ENCODE results near the gene CYP51A1. TPM values are rescaled to one million over a fixed set of nuclear protein-coding genes. Genes with fewer than 3 reads are reported as not detected.

CYP51A1 gene
- polyA plus RNA-seq, 1 donor from 2014 or later: 137 TPM

DNA sequence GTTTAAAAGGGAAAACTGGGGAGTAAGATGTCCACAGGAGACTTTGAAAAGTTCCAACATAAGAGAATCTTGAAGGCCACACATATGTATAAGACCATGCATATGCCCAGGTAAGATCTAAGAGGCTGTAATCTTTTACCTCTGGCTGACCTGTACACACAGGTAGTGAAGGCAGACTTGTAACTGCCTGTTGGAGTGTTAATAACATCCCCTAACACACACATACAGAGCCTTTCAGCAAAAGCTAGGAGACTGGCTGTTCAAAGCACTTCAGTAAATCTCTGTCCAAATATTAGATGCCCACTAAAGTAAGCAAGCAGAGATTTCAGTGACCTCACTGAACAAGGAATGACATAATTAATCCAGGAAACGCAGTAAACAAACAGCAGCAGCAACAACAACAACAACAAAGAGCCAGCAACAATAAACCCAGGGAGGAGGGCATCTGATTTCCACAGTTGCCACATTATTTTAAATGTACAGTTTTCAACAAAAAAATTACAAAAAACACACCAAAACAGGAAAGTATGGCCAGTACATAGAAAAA lies 15.0 kb downstream of the CYP51A1 start:
- Histone ChIP-seq H3K9me2 (ENCODE audit: insufficient read depth, low read length) (no peaks in the 10 kb centered on the region), H3K9me3 (ENCODE audit: low read length) (no peaks in the 10 kb centered on the region), H2AFZ (ENCODE audit: low read depth, low read length) (no peak overlapping the region), H4K20me1 (ENCODE audit: insufficient read depth) (no peaks in the 10 kb centered on the region), H3K36me3 (ENCODE audit: insufficient read depth, low read length) (peaks cover 34% of the 10 kb centered on the region), H3K9ac (ENCODE audit: low read length) (no peak overlapping the region), H3K79me2 (replicated peaks; ENCODE audit: insufficient read depth, low read length) (peaks cover 47% of the 10 kb centered on the region), H3F3A (ENCODE audit: insufficient read depth, low read length, poor library complexity, severe bottlenecking) (no peaks in the 10 kb centered on the region), H3K27ac (ENCODE audit: low read length) (no peak overlapping the region), H3K4me2 (ENCODE audit: low read length) (no peak overlapping the region), H3K4me3 (ENCODE audit: low read length) (no peak overlapping the region), H3K27me3 (ENCODE audit: insufficient read depth, low read depth, low read length) (no peaks in the 10 kb centered on the region)
- TF ChIP-seq EP300 (conservative IDR thresholded peaks at IDR 0.05; ENCODE audit: poor library complexity, severe bottlenecking) (no peak), RAD21 (conservative IDR thresholded peaks at IDR 0.05) (no peak), POLR2AphosphoS5 (IDR thresholded peaks at IDR 0.05) (no peak), SMC3 (conservative IDR thresholded peaks at IDR 0.05; ENCODE audit: poor library complexity) (no peak), MXI1 (conservative IDR thresholded peaks at IDR 0.05; ENCODE audit: poor library complexity, severe bottlenecking) (no peak), EZH2 (IDR thresholded peaks at IDR 0.05; ENCODE audit: borderline replicate concordance, insufficient read depth, low read length, poor library complexity, severe bottlenecking) (no peak), TAF1 (IDR thresholded peaks at IDR 0.05; ENCODE audit: low read depth) (no peak)
- TF ChIP-seq, protein P1, sequence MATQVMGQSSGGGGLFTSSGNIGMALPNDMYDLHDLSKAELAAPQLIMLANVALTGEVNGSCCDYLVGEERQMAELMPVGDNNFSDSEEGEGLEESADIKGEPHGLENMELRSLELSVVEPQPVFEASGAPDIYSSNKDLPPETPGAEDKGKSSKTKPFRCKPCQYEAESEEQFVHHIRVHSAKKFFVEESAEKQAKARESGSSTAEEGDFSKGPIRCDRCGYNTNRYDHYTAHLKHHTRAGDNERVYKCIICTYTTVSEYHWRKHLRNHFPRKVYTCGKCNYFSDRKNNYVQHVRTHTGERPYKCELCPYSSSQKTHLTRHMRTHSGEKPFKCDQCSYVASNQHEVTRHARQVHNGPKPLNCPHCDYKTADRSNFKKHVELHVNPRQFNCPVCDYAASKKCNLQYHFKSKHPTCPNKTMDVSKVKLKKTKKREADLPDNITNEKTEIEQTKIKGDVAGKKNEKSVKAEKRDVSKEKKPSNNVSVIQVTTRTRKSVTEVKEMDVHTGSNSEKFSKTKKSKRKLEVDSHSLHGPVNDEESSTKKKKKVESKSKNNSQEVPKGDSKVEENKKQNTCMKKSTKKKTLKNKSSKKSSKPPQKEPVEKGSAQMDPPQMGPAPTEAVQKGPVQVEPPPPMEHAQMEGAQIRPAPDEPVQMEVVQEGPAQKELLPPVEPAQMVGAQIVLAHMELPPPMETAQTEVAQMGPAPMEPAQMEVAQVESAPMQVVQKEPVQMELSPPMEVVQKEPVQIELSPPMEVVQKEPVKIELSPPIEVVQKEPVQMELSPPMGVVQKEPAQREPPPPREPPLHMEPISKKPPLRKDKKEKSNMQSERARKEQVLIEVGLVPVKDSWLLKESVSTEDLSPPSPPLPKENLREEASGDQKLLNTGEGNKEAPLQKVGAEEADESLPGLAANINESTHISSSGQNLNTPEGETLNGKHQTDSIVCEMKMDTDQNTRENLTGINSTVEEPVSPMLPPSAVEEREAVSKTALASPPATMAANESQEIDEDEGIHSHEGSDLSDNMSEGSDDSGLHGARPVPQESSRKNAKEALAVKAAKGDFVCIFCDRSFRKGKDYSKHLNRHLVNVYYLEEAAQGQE (IDR thresholded peaks at IDR 0.05; ENCODE audit: borderline replicate concordance): no peak
- TF ChIP-seq, protein P2, sequence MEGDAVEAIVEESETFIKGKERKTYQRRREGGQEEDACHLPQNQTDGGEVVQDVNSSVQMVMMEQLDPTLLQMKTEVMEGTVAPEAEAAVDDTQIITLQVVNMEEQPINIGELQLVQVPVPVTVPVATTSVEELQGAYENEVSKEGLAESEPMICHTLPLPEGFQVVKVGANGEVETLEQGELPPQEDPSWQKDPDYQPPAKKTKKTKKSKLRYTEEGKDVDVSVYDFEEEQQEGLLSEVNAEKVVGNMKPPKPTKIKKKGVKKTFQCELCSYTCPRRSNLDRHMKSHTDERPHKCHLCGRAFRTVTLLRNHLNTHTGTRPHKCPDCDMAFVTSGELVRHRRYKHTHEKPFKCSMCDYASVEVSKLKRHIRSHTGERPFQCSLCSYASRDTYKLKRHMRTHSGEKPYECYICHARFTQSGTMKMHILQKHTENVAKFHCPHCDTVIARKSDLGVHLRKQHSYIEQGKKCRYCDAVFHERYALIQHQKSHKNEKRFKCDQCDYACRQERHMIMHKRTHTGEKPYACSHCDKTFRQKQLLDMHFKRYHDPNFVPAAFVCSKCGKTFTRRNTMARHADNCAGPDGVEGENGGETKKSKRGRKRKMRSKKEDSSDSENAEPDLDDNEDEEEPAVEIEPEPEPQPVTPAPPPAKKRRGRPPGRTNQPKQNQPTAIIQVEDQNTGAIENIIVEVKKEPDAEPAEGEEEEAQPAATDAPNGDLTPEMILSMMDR (IDR thresholded peaks at IDR 0.05; ENCODE audit: poor library complexity, severe bottlenecking): no peak

DNA sequence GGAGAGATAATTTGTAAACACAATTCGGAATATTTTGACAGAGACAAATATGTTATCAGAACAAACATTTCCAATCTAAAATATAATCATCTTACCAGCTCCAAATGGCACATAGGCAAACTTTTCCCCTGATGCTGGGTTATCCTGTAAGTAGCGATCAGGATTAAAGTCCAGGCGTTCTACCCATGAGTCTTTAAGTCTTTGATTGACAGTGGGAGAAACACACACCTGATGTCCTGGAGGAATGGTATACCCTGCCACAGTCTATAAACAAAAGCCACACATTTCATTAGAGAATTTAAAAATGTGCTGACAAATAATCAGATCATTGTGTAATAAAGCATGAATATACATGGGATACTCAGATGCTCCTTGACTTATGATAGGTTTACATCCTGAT lies 17.3 kb downstream of the CYP51A1 start:
- Histone ChIP-seq H3K4me3 (ENCODE audit: low read length) (no peak overlapping the region), H3K9me2 (ENCODE audit: insufficient read depth, low read length) (no peaks in the 10 kb centered on the region), H3K36me3 (ENCODE audit: insufficient read depth, low read length) (peaks cover 15% of the 10 kb centered on the region), H3F3A (ENCODE audit: insufficient read depth, low read length, poor library complexity, severe bottlenecking) (no peaks in the 10 kb centered on the region), H4K20me1 (ENCODE audit: insufficient read depth) (no peaks in the 10 kb centered on the region), H3K79me2 (replicated peaks; ENCODE audit: insufficient read depth, low read length) (peaks cover 44% of the 10 kb centered on the region), H3K4me2 (ENCODE audit: low read length) (no peak overlapping the region), H3K27ac (ENCODE audit: low read length) (no peak overlapping the region), H3K9me3 (ENCODE audit: low read length) (no peaks in the 10 kb centered on the region), H3K27me3 (ENCODE audit: insufficient read depth, low read depth, low read length) (no peaks in the 10 kb centered on the region), H2AFZ (ENCODE audit: low read depth, low read length) (no peak overlapping the region), H3K9ac (ENCODE audit: low read length) (no peak overlapping the region)
- TF ChIP-seq MXI1 (conservative IDR thresholded peaks at IDR 0.05; ENCODE audit: poor library complexity, severe bottlenecking): no peak
- no peak for TF ChIP-seq SMC3 (conservative IDR thresholded peaks at IDR 0.05; ENCODE audit: poor library complexity)
- no peak for TF ChIP-seq EP300 (conservative IDR thresholded peaks at IDR 0.05; ENCODE audit: poor library complexity, severe bottlenecking)
- TF ChIP-seq RAD21 (conservative IDR thresholded peaks at IDR 0.05): no peak
- TF ChIP-seq, protein P1 (IDR thresholded peaks at IDR 0.05; ENCODE audit: borderline replicate concordance): no peak
- no peak for TF ChIP-seq POLR2AphosphoS5 (IDR thresholded peaks at IDR 0.05)
- TF ChIP-seq TAF1 (IDR thresholded peaks at IDR 0.05; ENCODE audit: low read depth): no peak
- TF ChIP-seq, protein P2 (IDR thresholded peaks at IDR 0.05; ENCODE audit: poor library complexity, severe bottlenecking): no peak
- TF ChIP-seq EZH2 (IDR thresholded peaks at IDR 0.05; ENCODE audit: borderline replicate concordance, insufficient read depth, low read length, poor library complexity, severe bottlenecking): no peak

All from neural cell (in vitro differentiated cells).